Nephron progenitor cell (in vitro differentiated cells): ENCODE results near the gene CYBRD1.

Experiments used
- DNase-seq: peaks from one replicate; pipeline ENCODE4 v3.0.0; 2021
- H3K27ac Mint-ChIP-seq: 2 replicates; pipeline ENCODE4 v1.8.0; 2021; ENCODE audit warnings: mild to moderate bottlenecking, moderate library complexity, mixed read lengths
- H3K27me3 Mint-ChIP-seq: 2 replicates; pipeline ENCODE4 v1.8.0; 2021; ENCODE audit warnings: mild to moderate bottlenecking, low read depth, mixed read lengths; ENCODE audit not compliant: poor library complexity
- H3K36me3 Mint-ChIP-seq: 2 replicates; pipeline ENCODE4 v1.8.0; 2021; ENCODE audit warnings: low read depth, mixed read lengths
- H3K4me1 Mint-ChIP-seq: 2 replicates; pipeline ENCODE4 v1.8.0; 2021; ENCODE audit warnings: mixed read lengths
- H3K4me3 Mint-ChIP-seq: 2 replicates; pipeline ENCODE4 v1.8.0; 2021; ENCODE audit warnings: mild to moderate bottlenecking, moderate library complexity, mixed read lengths
- H3K9me3 Mint-ChIP-seq: 2 replicates; pipeline ENCODE4 v1.8.0; 2021; ENCODE audit warnings: mild to moderate bottlenecking, moderate library complexity, mixed read lengths
- TF ChIP-seq, protein P1 (sequence below): fragments of 200-600 bp; sonication (generic); IDR thresholded peaks from 2 replicates; pipeline ENCODE4 v1.5.0; 2021; ENCODE audit warnings: antibody characterized with exemption

The CYBRD1 gene

DNA sequence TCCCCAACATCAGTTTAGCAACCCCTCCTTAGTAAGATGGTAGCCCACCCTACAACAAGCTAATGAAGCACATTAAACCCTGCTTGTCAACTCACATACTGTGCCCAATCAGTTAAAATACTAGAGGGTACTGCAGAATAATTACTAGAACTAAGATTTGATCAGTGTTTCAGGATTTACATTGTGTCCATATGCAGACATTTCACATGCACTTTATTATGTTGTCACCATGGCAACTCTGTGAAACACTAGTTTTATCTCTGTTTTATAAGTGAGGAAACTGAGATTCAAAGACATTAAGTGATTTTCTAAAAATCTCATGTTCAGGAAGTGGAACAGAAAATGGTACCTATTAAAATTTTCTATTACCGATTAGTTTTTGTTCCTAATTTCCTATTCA is 61.7 kb downstream of the CYBRD1 start:
- Mint-ChIP-seq H3K27me3 (peaks cover 12% of the 10 kb centered on the region), H3K9me3 (no peaks in the 10 kb centered on the region), H3K36me3 (no peaks in the 10 kb centered on the region), H3K4me3 (no peak overlapping the region), H3K27ac (no peak overlapping the region), H3K4me1 (no peaks in the 10 kb centered on the region)
- TF ChIP-seq, protein P1, sequence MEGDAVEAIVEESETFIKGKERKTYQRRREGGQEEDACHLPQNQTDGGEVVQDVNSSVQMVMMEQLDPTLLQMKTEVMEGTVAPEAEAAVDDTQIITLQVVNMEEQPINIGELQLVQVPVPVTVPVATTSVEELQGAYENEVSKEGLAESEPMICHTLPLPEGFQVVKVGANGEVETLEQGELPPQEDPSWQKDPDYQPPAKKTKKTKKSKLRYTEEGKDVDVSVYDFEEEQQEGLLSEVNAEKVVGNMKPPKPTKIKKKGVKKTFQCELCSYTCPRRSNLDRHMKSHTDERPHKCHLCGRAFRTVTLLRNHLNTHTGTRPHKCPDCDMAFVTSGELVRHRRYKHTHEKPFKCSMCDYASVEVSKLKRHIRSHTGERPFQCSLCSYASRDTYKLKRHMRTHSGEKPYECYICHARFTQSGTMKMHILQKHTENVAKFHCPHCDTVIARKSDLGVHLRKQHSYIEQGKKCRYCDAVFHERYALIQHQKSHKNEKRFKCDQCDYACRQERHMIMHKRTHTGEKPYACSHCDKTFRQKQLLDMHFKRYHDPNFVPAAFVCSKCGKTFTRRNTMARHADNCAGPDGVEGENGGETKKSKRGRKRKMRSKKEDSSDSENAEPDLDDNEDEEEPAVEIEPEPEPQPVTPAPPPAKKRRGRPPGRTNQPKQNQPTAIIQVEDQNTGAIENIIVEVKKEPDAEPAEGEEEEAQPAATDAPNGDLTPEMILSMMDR, result no peak
- DNase-seq, result no peak

DNA sequence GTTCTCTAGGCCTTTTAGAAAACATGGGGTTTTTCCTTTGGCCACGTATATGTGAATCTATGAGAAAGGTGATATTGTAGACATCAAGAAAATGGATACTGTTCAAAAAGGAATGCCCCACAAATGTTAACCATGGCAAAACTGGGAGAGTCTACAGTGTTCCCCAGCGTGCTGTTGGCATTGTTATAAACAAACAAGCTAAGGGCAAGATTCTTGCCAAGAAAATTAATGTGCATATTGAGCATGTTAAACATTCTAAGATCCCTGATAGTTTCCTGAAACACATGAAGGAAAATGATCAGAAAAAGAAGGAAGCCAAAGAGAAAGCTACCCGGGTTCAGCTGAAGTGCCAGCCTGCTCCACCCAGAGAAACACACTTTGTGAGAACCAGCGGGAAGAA is 64.9 kb downstream of the CYBRD1 start:
- H3K27ac Mint-ChIP-seq, result no peak overlapping the region
- DNase-seq, result no peak
- H3K4me3 Mint-ChIP-seq, result no peak overlapping the region
- H3K36me3 Mint-ChIP-seq, result no peaks in the 10 kb centered on the region
- TF ChIP-seq, protein P1, result no peak
- H3K4me1 Mint-ChIP-seq, result no peaks in the 10 kb centered on the region
- peaks cover 25% of the 10 kb centered on the region for H3K27me3 Mint-ChIP-seq
- H3K9me3 Mint-ChIP-seq, result peaks cover 8% of the 10 kb centered on the region

DNA sequence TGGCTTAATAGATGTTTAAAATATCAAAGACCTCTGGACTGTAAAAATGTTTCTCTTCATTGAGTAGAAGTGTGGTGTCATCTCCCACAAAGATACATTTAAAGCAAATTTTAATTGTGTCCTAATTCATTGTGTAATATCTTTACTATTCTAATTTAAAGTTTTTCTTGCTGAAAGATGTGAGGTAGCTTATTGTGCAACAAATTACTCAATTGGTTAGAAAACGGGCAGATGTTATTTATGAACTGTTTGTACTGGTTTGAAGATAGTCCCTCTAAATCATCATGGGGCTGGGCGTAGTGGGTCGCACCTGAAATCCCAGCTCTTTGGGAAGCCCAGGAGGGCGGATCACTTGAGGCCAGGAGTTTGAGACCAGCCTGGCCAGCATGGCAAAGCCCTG is 65.3 kb downstream of the CYBRD1 start:
- Mint-ChIP-seq H3K4me1 (no peaks in the 10 kb centered on the region), H3K36me3 (no peaks in the 10 kb centered on the region), H3K4me3 (no peak overlapping the region), H3K27ac (no peak overlapping the region), H3K9me3 (peaks cover 8% of the 10 kb centered on the region), H3K27me3 (peaks cover 29% of the 10 kb centered on the region)
- no peak for DNase-seq
- TF ChIP-seq, protein P1, result no peak

DNA sequence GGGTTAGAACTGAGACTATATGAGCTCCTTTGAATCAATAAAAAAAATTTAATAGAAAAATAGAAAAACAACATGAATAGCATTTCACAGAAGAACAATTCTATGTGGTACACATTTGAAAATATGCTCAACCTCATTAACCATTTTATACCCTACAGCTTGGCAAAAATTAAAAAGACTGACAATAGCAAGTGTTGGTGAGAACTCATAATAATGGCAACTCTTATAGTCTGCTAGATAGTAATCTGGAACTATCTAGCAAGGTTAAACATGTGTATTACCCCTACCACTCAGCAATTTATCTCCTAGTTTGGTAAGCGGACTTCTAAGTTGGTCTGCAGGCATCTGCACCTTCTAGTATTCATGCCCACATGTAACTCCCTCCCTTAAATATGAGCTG is 67.8 kb downstream of the CYBRD1 start:
- Mint-ChIP-seq H3K4me3 (no peak overlapping the region), H3K27ac (no peak overlapping the region), H3K36me3 (no peaks in the 10 kb centered on the region), H3K27me3 (peaks cover 34% of the 10 kb centered on the region), H3K9me3 (peaks cover 8% of the 10 kb centered on the region), H3K4me1 (no peaks in the 10 kb centered on the region)
- no peak for DNase-seq
- TF ChIP-seq, protein P1, result no peak

DNA sequence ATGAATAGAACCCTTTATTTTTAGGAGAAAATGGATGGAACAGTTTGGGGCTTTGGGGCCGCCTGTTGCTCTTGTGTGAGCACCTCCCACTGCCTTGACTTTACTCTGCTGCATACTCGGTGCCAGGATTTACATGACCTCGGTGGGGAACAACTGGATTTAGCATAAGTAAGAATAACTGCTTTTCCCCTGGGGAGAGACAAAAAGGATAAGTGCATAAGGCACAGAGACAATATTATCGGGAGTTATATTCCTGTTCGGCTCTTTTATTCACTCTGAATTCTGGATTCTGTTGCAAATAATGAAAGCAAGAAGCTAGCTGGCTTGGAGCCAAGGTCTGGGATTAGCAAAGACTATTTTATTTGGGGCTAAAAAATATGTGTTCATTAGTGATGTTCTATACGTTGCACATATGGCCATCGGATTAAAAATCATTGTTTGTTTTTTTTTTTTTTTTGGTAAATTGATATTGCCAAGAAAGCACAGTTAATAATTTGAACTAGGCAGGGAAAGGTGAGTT is 69.8 kb downstream of the CYBRD1 start:
- Mint-ChIP-seq H3K27me3 (peaks cover 46% of the 10 kb centered on the region), H3K27ac (no peak overlapping the region), H3K9me3 (peaks cover 8% of the 10 kb centered on the region), H3K36me3 (no peaks in the 10 kb centered on the region), H3K4me3 (no peak overlapping the region), H3K4me1 (no peaks in the 10 kb centered on the region)
- DNase-seq, result no peak
- TF ChIP-seq, protein P1, result no peak

DNA sequence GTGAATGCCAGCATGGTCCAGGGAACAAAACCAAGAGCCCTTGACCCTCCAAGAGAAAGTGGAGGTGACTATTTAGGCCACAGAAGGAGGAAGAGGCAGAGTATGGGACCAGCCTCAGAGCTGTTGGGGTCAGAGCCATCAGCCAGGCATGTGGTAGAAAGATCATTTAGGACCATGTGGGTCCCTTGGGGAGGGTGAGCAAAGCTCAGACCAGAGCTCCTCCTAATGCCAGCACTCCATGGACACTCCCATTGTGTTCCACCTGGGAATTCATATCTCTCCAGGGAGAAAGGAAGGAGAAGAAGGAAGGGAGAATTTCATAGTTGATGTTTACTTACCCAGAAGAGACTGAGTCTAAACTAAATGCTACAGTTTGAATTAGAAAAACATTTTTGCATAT is 73.2 kb downstream of the CYBRD1 start:
- Mint-ChIP-seq H3K27ac (no peak overlapping the region), H3K27me3 (peaks cover 46% of the 10 kb centered on the region), H3K9me3 (peaks cover 6% of the 10 kb centered on the region), H3K4me1 (no peaks in the 10 kb centered on the region), H3K36me3 (no peaks in the 10 kb centered on the region), H3K4me3 (no peak overlapping the region)
- DNase-seq, result no peak
- TF ChIP-seq, protein P1, result no peak
